ENCODE results near the gene KCNT1. TPM values are rescaled to one million over a fixed set of nuclear protein-coding genes. Genes with fewer than 3 reads are reported as not detected.

Gene KCNT1
- total and polyA plus RNA-seq, 10 of the 15 experiments (the other 5 are each of a cell fraction or from before 2014, with no cell fraction given) = not detected

- TF ChIP-seq, protein P1, sequence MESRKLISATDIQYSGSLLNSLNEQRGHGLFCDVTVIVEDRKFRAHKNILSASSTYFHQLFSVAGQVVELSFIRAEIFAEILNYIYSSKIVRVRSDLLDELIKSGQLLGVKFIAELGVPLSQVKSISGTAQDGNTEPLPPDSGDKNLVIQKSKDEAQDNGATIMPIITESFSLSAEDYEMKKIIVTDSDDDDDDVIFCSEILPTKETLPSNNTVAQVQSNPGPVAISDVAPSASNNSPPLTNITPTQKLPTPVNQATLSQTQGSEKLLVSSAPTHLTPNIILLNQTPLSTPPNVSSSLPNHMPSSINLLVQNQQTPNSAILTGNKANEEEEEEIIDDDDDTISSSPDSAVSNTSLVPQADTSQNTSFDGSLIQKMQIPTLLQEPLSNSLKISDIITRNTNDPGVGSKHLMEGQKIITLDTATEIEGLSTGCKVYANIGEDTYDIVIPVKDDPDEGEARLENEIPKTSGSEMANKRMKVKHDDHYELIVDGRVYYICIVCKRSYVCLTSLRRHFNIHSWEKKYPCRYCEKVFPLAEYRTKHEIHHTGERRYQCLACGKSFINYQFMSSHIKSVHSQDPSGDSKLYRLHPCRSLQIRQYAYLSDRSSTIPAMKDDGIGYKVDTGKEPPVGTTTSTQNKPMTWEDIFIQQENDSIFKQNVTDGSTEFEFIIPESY (IDR thresholded peaks at IDR 0.05) = no peak
- TF ChIP-seq IRF4 (IDR thresholded peaks at IDR 0.05; ENCODE audit: low read depth, low read length) = no peak
- TF ChIP-seq, protein P2, sequence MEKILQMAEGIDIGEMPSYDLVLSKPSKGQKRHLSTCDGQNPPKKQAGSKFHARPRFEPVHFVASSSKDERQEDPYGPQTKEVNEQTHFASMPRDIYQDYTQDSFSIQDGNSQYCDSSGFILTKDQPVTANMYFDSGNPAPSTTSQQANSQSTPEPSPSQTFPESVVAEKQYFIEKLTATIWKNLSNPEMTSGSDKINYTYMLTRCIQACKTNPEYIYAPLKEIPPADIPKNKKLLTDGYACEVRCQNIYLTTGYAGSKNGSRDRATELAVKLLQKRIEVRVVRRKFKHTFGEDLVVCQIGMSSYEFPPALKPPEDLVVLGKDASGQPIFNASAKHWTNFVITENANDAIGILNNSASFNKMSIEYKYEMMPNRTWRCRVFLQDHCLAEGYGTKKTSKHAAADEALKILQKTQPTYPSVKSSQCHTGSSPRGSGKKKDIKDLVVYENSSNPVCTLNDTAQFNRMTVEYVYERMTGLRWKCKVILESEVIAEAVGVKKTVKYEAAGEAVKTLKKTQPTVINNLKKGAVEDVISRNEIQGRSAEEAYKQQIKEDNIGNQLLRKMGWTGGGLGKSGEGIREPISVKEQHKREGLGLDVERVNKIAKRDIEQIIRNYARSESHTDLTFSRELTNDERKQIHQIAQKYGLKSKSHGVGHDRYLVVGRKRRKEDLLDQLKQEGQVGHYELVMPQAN (conservative IDR thresholded peaks at IDR 0.05) = no peak
- TF ChIP-seq BMI1 (IDR thresholded peaks at IDR 0.05; ENCODE audit: borderline replicate concordance) = no peak
- no peak for TF ChIP-seq ZNF274 (IDR thresholded peaks at IDR 0.05; ENCODE audit: insufficient read depth, insufficient read length)
- no peak for TF ChIP-seq CHD2 (IDR thresholded peaks at IDR 0.05; ENCODE audit: borderline replicate concordance, low read depth, low read length)
Observed at GRCh38 chr9:135790356-135790755, 88.4 kb downstream of the KCNT1 start (continued).

- no peak overlapping the region for H3K9ac ChIP-seq (ENCODE audit: control insufficient read depth, insufficient read depth, low read length)
- TF ChIP-seq BCL11A (IDR thresholded peaks at IDR 0.05; ENCODE audit: low read depth, low read length) = no peak
- TF ChIP-seq ZSCAN29 (IDR thresholded peaks at IDR 0.05) = no peak
- TF ChIP-seq, protein P3, sequence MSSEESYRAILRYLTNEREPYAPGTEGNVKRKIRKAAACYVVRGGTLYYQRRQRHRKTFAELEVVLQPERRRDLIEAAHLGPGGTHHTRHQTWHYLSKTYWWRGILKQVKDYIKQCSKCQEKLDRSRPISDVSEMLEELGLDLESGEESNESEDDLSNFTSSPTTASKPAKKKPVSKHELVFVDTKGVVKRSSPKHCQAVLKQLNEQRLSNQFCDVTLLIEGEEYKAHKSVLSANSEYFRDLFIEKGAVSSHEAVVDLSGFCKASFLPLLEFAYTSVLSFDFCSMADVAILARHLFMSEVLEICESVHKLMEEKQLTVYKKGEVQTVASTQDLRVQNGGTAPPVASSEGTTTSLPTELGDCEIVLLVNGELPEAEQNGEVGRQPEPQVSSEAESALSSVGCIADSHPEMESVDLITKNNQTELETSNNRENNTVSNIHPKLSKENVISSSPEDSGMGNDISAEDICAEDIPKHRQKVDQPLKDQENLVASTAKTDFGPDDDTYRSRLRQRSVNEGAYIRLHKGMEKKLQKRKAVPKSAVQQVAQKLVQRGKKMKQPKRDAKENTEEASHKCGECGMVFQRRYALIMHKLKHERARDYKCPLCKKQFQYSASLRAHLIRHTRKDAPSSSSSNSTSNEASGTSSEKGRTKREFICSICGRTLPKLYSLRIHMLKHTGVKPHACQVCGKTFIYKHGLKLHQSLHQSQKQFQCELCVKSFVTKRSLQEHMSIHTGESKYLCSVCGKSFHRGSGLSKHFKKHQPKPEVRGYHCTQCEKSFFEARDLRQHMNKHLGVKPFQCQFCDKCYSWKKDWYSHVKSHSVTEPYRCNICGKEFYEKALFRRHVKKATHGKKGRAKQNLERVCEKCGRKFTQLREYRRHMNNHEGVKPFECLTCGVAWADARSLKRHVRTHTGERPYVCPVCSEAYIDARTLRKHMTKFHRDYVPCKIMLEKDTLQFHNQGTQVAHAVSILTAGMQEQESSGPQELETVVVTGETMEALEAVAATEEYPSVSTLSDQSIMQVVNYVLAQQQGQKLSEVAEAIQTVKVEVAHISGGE (CRISPR knock-in tag; IDR thresholded peaks at IDR 0.05) = no peak
- no peak for TF ChIP-seq BMI1 (IDR thresholded peaks at IDR 0.05; ENCODE audit: borderline replicate concordance)
- TF ChIP-seq EGR1 (IDR thresholded peaks at IDR 0.05; ENCODE audit: borderline replicate concordance in 1 of 2, low read depth in 2 of 2, low read length in 2 of 2) = no peak
- TF ChIP-seq, protein P2 (conservative IDR thresholded peaks at IDR 0.05) = no peak
- POLR2A ChIA-PET = no interaction called here
- no peaks in the 10 kb centered on the region for H3K79me2 ChIP-seq (ENCODE audit: control insufficient read depth, insufficient read depth, low read length)
- no peak for ATAC-seq
- H3K27ac ChIP-seq (ENCODE audit: control insufficient read depth, insufficient read depth) = no peak overlapping the region
- no peaks in the 10 kb centered on the region for H3K27me3 ChIP-seq (replicated peaks in 1 of 2; ENCODE audit: control insufficient read depth in 2 of 2, insufficient read depth in 2 of 2, low read length in 1 of 2)
- no peak for DNase-seq (ENCODE audit: low read depth, low spot score)
- no peaks in the 10 kb centered on the region for H3K9me3 ChIP-seq (replicated peaks; ENCODE audit: control insufficient read depth, insufficient read depth, low read length)
- BruUV-seq (replicated peaks) = no TSS peak
- H3K4me3 ChIP-seq = no peak overlapping the region
- SMC1A ChIA-PET (ENCODE audit: uncharacterized antibody, unreplicated experiment) = no interaction called here
- CTCF ChIA-PET = no interaction called here
- no peaks in the 10 kb centered on the region for H4K20me1 ChIP-seq (ENCODE audit: control insufficient read depth, insufficient read depth)
- H2AFZ ChIP-seq (ENCODE audit: control insufficient read depth, low read depth, low read length) = no peak overlapping the region
- intact Hi-C loops (cut with micrococcal nuclease; ENCODE audit: unreplicated experiment) = no loop called here
- H3K36me3 ChIP-seq (ENCODE audit: control insufficient read depth in 2 of 2, insufficient read depth in 2 of 2, low read length in 1 of 2) = no peaks in the 10 kb centered on the region
- in situ Hi-C loops (cut with MboI) = no loop called here
- RAD21 ChIA-PET (ENCODE audit: unreplicated experiment) = no interaction called here
- 10% methylated on average over 11 of the region's 11 CpGs for WGBS (ENCODE audit: insufficient coverage, insufficient replicate concordance, low lambda C conversion rate, missing lambda C conversion rate)
- no peak overlapping the region for H3K4me2 ChIP-seq (ENCODE audit: control insufficient read depth, insufficient read depth)
- FAIRE-seq = no peak
- no peaks in the 10 kb centered on the region for H3K4me1 ChIP-seq (ENCODE audit: control insufficient read depth, insufficient read depth, low read length)
Observed at GRCh38 chr9:135790850-135791249, 88.9 kb downstream of the KCNT1 start.

All from GM12878 (cell line).